Lower lobe of right lung (tissue), 2 donors: ENCODE results near the gene RBPMS2. TPM values are rescaled to one million over a fixed set of nuclear protein-coding genes. Genes with fewer than 3 reads are reported as not detected.

ENCODE experiments used
- ATAC-seq, 2 donors: fragments of 200-7000 bp; cut with Tn5 transposase; one replicate each; pipeline ENCODE4 v1.9.1; 2020 to 2022; ENCODE audit warnings: mild to moderate bottlenecking in 2 of 2, moderate library complexity in 2 of 2
- DNase-seq: peaks from one replicate; pipeline ENCODE4 v3.0.0-alpha.2; 2020
- H3K27ac ChIP-seq: fragments of 200-600 bp; one replicate; pipeline ENCODE4 v1.8.0; 2022
- H3K27me3 ChIP-seq: fragments of 200-600 bp; one replicate; pipeline ENCODE4 v1.8.0; 2022; ENCODE audit warnings: low read depth
- H3K36me3 ChIP-seq: fragments of 200-600 bp; one replicate; pipeline ENCODE4 v1.8.0; 2022; ENCODE audit warnings: mild to moderate bottlenecking
- H3K4me1 ChIP-seq: fragments of 200-600 bp; one replicate; pipeline ENCODE4 v1.8.0; 2022
- H3K4me3 ChIP-seq: fragments of 200-600 bp; one replicate; pipeline ENCODE4 v1.8.0; 2022; ENCODE audit warnings: mild to moderate bottlenecking
- H3K9me3 ChIP-seq: fragments of 200-600 bp; one replicate; pipeline ENCODE4 v1.8.0; 2022
- intact Hi-C: fragments of 100-400 bp; cut with DNase I; formaldehyde crosslinking; loops from one replicate; pipeline ENCODE4 v1.11.0; 2022
- total RNA-seq: library from RNA; stranded (reverse); fragmentation: NEBNext Ultra II Directional; extraction: Animal tissue kit (Norgen Biotek cat#: 25700); gene quantifications from one replicate; pipeline ENCODE4 v1.2.1, GENCODE V29; 2021
- TF ChIP-seq, protein P1 (sequence below): fragments of 200-600 bp; IDR thresholded peaks from one replicate; pipeline ENCODE4 v1.8.0; 2022; ENCODE audit warnings: antibody characterized with exemption, mild to moderate bottlenecking
- donor health status: DM: no; HTN: yes; CAD: no; lungs with severe emphysema.

Gene RBPMS2
- total RNA-seq, 1 donor from 2014 or later, result 4.0 TPM

- no peak for DNase-seq
- H3K27me3 ChIP-seq, result peaks cover 14% of the 10 kb centered on the region
- TF ChIP-seq, protein P1, sequence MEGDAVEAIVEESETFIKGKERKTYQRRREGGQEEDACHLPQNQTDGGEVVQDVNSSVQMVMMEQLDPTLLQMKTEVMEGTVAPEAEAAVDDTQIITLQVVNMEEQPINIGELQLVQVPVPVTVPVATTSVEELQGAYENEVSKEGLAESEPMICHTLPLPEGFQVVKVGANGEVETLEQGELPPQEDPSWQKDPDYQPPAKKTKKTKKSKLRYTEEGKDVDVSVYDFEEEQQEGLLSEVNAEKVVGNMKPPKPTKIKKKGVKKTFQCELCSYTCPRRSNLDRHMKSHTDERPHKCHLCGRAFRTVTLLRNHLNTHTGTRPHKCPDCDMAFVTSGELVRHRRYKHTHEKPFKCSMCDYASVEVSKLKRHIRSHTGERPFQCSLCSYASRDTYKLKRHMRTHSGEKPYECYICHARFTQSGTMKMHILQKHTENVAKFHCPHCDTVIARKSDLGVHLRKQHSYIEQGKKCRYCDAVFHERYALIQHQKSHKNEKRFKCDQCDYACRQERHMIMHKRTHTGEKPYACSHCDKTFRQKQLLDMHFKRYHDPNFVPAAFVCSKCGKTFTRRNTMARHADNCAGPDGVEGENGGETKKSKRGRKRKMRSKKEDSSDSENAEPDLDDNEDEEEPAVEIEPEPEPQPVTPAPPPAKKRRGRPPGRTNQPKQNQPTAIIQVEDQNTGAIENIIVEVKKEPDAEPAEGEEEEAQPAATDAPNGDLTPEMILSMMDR, result no peak
- intact Hi-C loops, result no loop called here
- no peaks in the 10 kb centered on the region for H3K36me3 ChIP-seq
- H3K9me3 ChIP-seq, result no peaks in the 10 kb centered on the region
- peak overlapping the region; percentile 36 for H3K27ac ChIP-seq
- H3K4me1 ChIP-seq, result no peaks in the 10 kb centered on the region
- no peak for ATAC-seq
- H3K4me3 ChIP-seq, result peak overlapping the region; percentile 58
Measured at GRCh38 chr15:64774037-64774628, 1.3 kb downstream of the RBPMS2 start.

DNA sequence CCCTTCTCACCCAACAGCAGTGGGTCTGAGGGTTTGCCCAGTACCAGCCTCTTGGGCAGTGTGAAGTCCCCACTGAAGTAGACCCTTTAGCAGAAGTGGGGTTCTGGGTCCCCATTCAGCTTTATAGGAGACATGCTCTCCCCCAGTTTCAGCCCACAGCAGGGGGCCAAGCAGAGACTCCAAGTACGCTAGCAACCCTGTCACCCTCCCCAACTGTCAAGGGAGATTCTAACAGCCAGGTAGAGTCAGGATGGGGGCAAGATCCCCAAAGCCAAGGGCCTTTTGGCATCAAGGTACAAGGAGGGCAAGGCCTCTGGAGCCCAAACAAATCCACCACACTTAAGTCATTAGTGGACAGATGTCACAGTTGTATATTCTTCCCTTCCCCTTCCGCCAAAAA, 1.8 kb downstream of the RBPMS2 start:
- no peaks in the 10 kb centered on the region for H3K4me1 ChIP-seq
- no peaks in the 10 kb centered on the region for H3K36me3 ChIP-seq
- intact Hi-C loops, result no loop called here
- peak overlapping the region; percentile 36 for H3K27ac ChIP-seq
- no peak overlapping the region for H3K4me3 ChIP-seq
- TF ChIP-seq, protein P1, result no peak
- ATAC-seq (no peak), DNase-seq (no peak)
- no peaks in the 10 kb centered on the region for H3K9me3 ChIP-seq
- peaks cover 14% of the 10 kb centered on the region for H3K27me3 ChIP-seq

DNA sequence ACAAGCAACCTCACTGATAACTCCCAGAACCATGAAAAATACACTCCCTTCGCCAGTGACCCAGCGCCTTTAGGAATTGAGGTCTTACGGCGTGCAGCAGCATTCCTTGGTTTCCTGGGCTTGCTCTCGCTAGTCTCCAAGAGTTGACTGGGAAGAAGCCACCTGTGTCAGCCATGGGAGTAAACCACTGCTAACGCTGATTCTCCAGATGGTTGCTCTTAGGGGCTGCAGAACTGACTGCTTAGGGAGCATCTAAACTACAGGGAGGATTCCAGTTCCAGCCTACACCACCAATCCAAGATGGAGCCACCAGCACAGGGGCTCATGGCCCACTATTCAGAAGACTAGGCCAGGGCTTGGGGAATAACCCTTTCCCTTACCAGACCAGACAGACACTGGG, 2.4 kb downstream of the RBPMS2 start:
- TF ChIP-seq, protein P1, result no peak
- no peaks in the 10 kb centered on the region for H3K36me3 ChIP-seq
- no peaks in the 10 kb centered on the region for H3K9me3 ChIP-seq
- no peaks in the 10 kb centered on the region for H3K4me1 ChIP-seq
- H3K27me3 ChIP-seq, result peaks cover 14% of the 10 kb centered on the region
- DNase-seq (no peak), ATAC-seq (no peak)
- intact Hi-C loops, result no loop called here
- no peak overlapping the region for H3K4me3 ChIP-seq
- no peak overlapping the region for H3K27ac ChIP-seq

DNA sequence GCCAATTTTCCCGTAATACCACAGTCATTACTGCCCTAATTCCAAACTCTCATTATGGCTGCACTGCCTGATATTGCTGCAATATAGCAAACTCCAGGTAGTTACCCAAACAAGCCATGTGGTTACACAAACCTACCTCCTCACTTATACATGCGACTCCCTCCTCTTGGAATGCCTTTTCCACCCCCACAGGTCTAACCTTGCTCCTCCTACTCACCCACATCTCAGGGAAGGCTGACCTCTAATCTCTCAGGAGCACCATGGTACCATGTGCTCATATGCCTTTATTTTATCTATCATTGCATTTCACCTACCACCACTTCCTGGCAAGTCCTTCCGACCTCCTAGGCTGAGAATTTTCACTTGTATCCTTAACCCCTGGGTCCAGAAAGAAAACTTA, 2.9 kb downstream of the RBPMS2 start:
- no peak for ATAC-seq
- no peaks in the 10 kb centered on the region for H3K4me1 ChIP-seq
- intact Hi-C loops, result no loop called here
- H3K4me3 ChIP-seq, result no peak overlapping the region
- TF ChIP-seq, protein P1, result no peak
- peaks cover 14% of the 10 kb centered on the region for H3K27me3 ChIP-seq
- H3K27ac ChIP-seq, result no peak overlapping the region
- H3K9me3 ChIP-seq, result no peaks in the 10 kb centered on the region
- DNase-seq, result no peak
- no peaks in the 10 kb centered on the region for H3K36me3 ChIP-seq

DNA sequence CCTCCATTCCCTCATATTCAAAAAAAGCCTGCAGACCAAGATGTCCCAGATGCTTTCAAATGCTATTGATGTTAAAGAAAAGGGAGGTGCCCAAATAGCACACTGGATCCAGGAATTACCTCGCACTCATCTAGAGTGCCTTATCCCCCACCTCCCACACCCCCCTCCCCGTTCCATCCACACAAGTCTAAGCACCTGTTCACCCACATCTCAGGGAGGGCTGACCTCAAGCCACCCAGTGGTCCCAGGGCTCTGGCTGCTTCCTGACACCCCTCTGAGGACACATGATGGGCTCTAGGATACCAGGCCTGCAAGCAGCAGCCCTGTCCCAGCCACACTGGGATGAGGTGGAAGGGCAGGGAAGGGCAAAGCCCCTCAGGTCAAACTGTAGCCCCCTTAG, 4.8 kb downstream of the RBPMS2 start:
- Histone ChIP-seq H3K27ac (no peak overlapping the region), H3K27me3 (peaks cover 7% of the 10 kb centered on the region), H3K4me3 (no peak overlapping the region), H3K36me3 (no peaks in the 10 kb centered on the region), H3K9me3 (no peaks in the 10 kb centered on the region), H3K4me1 (no peaks in the 10 kb centered on the region)
- ATAC-seq (no peak), DNase-seq (no peak)
- intact Hi-C loops, result no loop called here
- TF ChIP-seq, protein P1, result no peak
